HUES64 (cell line): ENCODE data around the gene RAB26.
A peak's percentile ranks its signal among the peaks of the same experiment; 100 is the strongest.
"Not testable (repeated sequence)": the region's sequence is repeated elsewhere in the genome, so short reads cannot be mapped to it uniquely, and the experiment has no call there.

Experiments used
- H3K27ac ChIP-seq: 2 replicates; pipeline ENCODE4 v1.7.0; 2013; ENCODE audit warnings: low read depth, low read length, inconsistent platforms
- H3K27me3 ChIP-seq: 2 replicates; pipeline ENCODE4 v1.6.1; 2013; ENCODE audit warnings: mild to moderate bottlenecking, low read length; ENCODE audit not compliant: insufficient read depth
- H3K36me3 ChIP-seq: 2 replicates; pipeline ENCODE4 v1.6.1; 2013; ENCODE audit warnings: mild to moderate bottlenecking, low read length; ENCODE audit not compliant: insufficient read depth
- H3K4me1 ChIP-seq: 2 replicates; pipeline ENCODE4 v1.6.1; 2013; ENCODE audit warnings: mild to moderate bottlenecking, low read length, moderate library complexity; ENCODE audit not compliant: insufficient read depth
- H3K4me3 ChIP-seq: 2 replicates; pipeline ENCODE4 v1.5.1; 2013; ENCODE audit warnings: mild to moderate bottlenecking, low read length, moderate library complexity
- H3K9ac ChIP-seq: 2 replicates; pipeline ENCODE4 v1.6.1; 2013; ENCODE audit warnings: mild to moderate bottlenecking, low read depth, low read length
- H3K9me3 ChIP-seq: 2 replicates; pipeline ENCODE4 v1.6.1; 2013; ENCODE audit warnings: low read depth, low read length; ENCODE audit not compliant: insufficient read depth
- WGBS: fragments of 150-250, 120-280 bp; methylation state at CpG from one replicate; pipeline ENCODE4 v1.1.7; 2013; ENCODE audit warnings: missing lambda C conversion rate; 5-methylcytosine and 5-hydroxymethylcytosine counted together

Gene RAB26

DNA sequence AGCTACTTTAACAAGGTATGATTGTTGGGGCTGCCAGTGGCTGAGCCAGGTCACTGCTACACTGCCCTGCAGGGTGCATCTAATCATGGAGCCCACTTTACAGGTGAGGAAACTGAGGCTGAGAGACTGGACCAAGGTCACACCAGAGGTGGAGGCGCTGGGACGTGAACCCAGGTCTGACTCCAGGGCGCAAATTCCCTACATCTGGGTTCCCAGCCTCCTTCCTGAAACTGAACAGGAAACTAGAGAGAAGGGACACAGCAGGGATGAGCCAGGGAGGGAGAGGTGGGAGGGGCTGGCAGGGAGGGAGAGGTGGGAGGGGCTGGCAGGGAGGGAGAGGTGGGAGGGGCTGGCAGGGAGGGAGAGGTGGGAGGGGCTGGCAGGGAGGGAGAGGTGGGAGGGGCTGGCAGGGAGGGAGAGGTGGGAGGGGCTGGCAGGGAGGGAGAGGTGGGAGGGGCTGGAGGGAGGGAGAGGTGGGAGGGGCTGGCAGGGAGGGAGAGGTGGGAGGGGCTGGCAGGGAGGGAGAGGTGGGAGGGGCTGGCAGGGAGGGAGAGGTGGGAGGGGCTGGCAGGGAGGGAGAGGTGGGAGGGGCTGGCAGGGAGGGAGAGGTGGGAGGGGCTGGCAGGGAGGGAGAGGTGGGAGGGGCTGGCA lies 20.7 kb upstream of the RAB26 start:
- H3K4me1 ChIP-seq, H3K9me3 ChIP-seq, H3K27ac ChIP-seq, H3K27me3 ChIP-seq, H3K4me3 ChIP-seq, H3K9ac ChIP-seq, H3K36me3 ChIP-seq: not testable (repeated sequence)
- WGBS: 11% methylated on average over 3 of the region's 3 CpGs

DNA sequence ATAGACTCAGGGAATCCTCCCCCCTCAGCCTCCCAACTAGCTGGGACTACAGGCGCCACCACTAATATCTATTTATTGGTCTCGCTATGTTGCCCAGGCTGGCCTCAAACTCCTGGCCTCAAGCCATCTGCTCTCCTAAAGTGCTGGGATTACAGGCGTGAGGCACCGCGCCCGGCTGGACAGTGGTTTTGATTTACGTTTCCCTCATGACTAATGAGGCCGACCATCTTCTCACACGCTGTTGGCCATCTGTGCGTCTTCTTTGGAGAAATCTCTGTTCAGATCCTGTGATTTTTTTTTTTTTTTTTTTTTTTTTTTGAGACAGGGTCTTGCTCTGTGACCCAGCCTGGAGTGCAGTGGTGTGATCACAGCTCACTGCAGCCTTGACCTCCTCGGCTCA lies 19.2 kb upstream of the RAB26 start:
- H3K36me3 ChIP-seq, H3K27me3 ChIP-seq, H3K9ac ChIP-seq, H3K9me3 ChIP-seq, H3K4me3 ChIP-seq, H3K27ac ChIP-seq, H3K4me1 ChIP-seq: not testable (repeated sequence)
- WGBS: 95% methylated on average over 8 of the region's 11 CpGs

DNA sequence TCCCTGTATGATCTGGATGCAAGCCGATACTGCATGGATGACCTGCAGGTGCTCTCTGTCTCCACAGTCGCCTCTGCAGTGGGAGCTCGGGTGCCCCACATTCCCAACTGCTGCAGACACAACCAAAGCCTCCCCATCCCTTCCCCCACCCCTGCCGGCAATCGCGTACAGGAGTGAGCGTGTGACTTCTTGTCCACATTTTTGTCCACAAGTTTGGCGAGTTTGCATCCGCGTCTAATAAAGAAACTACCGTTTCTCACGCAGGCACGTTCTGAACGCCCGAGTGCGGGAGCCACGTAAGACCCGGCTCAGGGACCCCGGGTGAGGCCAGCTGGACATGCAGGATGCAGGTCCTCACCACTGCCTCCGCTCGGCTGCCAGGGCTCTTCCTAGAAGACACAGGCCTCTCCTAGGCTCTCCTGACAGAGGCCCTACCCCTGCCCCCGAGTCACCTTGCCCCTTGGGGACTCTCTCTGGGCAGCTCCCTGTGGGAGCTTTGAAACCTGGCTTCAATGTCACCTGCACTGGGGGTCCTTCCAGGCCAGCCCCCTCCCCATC lies 18.5 kb upstream of the RAB26 start:
- not testable (repeated sequence) for H3K9ac ChIP-seq, H3K27ac ChIP-seq, H3K4me1 ChIP-seq, H3K27me3 ChIP-seq, H3K9me3 ChIP-seq, H3K4me3 ChIP-seq, H3K36me3 ChIP-seq
- 90% methylated on average over 22 of the region's 22 CpGs for WGBS

DNA sequence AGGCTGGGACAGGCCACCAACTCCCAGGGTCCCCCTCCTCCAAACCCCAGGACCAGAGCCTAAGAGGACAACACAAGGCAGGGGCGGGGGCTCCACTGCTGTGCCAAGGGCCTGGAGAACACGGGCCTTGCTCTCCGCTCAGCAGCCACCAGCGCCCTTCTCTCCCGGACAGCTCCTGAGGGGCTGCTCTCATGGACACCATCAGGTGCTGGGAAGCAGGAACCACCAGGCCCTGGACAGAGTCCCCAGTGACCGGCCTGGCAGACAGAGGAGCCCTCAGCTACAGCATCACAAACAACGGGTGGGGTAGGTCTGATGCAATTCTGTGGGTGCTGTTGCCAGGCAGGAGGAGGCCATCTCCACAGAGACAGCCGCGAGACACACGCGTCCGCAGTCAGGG lies 14.6 kb upstream of the RAB26 start:
- not testable (repeated sequence) for H3K27me3 ChIP-seq, H3K4me3 ChIP-seq, H3K27ac ChIP-seq, H3K4me1 ChIP-seq, H3K9ac ChIP-seq, H3K36me3 ChIP-seq, H3K9me3 ChIP-seq
- WGBS: 91% methylated on average over 5 of the region's 12 CpGs

DNA sequence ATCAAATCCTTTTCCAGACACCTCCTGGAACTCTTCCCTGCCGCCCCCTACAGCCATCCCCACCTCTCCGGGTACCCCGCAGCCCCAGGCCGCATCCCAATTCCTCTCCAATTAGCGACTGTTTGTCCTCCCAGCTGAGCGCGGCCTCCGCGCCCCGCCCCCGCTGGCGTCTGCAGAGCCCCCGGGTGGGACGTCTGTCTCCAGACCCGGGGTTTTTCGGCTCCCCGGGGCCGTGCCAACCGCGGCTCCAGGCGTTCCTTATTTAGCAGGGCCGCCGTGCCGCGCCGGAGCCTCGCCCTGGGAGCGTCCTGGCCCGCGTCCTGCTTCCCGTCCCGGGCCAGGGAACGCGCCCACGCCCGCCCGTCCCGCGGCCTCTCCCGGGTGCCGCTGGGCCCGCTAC lies 13.4 kb upstream of the RAB26 start:
- under 1% methylated on average over 26 of the region's 42 CpGs for WGBS
- not testable (repeated sequence) for H3K27me3 ChIP-seq, H3K4me1 ChIP-seq, H3K9me3 ChIP-seq, H3K27ac ChIP-seq, H3K36me3 ChIP-seq, H3K9ac ChIP-seq
- H3K4me3 ChIP-seq: peak overlapping the region; percentile 50

DNA sequence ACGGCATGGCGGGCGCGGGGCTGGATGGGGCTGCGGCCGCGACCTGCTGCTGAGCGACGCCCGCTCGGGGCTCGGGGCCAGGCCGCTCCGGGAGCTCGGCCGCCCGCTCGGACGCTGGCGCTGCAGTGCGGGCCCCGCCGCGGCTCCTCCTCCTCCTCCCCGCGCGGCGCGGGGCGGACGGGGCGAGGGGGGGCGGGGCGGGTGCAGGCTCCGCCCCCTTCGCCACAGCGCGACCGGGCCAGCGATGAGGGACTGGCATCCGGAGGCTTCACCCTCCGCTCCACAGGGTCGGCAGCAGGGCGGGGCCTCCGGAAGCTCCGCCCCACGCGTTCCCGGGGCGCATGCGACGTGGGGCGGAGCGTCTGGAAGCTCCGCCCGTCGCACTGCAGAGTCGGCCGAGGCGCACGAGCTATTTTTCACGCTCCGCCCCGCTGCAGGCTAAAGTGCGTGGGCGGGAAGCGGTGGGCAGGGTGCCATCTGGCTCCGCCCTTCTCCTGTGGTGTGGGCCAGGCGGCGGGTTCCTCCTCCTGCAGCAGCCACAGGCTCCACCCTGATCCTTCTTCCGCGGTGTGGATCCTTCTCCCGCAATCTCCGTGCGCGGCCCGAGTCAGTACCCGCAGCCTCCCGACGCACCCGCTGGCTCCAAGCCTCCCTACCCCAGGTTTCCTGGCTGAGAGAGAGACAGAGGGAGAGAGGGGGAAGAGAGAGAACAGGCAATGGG lies 12.5 kb upstream of the RAB26 start, which contains the start of gene PKD1:
Gene PKD1 (minus strand): TSS at position 129 of the 721 bp plus-strand sequence. CDS start 209 bp downstream, outside the sequence.
- not testable (repeated sequence) for H3K9me3 ChIP-seq, H3K4me1 ChIP-seq, H3K27ac ChIP-seq, H3K36me3 ChIP-seq, H3K27me3 ChIP-seq
- peak within 1 kb of the TSS; percentile 60 for H3K9ac ChIP-seq
- peak within 1 kb of the TSS; percentile 50 for H3K4me3 ChIP-seq
- under 1% methylated on average over 45 of the region's 81 CpGs for WGBS

DNA sequence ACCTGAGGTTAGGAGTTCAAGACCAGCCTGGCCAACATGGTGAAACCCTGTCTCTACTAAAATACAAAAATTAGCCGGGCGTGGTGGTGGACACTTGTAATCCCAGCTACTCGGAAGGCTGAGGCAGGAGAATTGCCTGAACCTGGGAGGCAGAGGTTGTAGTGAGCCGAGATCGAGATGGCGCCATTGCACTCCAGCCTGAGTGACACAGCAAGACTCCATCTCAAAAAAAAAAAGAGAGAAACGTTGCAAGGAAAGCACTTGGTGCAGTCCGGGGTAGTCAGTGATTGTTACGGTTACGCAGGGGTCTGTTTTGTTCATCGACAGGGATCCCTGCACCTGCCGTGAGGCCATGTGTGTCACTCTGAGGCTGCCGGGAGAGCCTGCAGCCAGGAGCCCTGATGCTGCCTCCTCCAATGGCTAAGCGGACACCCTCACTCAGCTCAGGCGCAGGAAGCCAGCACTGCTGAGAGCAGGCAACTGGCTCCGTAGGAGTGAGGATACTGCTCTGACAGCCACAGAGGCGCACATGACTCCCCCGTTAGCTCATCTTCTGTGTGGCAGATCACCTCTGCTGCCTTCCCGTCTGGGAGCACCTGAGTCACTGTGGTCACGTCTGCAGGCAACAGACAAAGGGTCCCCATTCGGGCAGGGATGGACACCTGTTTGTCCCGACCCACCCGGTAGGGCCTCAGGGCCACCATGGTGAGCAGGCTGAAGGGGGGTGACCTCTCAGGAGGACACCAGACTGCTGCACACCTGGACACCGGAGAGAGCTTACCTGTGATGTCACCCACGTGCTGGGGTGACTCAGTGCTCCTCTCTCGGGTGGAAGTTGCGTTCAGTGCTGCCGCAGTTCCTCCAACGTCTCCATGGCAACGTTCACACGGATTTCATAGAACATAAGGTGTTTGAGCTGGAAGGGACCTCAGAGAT lies 5.2 kb upstream of the RAB26 start:
- Histone ChIP-seq H3K4me1 (no peaks in the 10 kb centered on the region), H3K36me3 (no peaks in the 10 kb centered on the region), H3K4me3 (no peak overlapping the region), H3K27me3 (no peaks in the 10 kb centered on the region), H3K9ac (no peak overlapping the region), H3K9me3 (no peaks in the 10 kb centered on the region), H3K27ac (no peak overlapping the region)
- 85% methylated on average over 31 of the region's 31 CpGs for WGBS

DNA sequence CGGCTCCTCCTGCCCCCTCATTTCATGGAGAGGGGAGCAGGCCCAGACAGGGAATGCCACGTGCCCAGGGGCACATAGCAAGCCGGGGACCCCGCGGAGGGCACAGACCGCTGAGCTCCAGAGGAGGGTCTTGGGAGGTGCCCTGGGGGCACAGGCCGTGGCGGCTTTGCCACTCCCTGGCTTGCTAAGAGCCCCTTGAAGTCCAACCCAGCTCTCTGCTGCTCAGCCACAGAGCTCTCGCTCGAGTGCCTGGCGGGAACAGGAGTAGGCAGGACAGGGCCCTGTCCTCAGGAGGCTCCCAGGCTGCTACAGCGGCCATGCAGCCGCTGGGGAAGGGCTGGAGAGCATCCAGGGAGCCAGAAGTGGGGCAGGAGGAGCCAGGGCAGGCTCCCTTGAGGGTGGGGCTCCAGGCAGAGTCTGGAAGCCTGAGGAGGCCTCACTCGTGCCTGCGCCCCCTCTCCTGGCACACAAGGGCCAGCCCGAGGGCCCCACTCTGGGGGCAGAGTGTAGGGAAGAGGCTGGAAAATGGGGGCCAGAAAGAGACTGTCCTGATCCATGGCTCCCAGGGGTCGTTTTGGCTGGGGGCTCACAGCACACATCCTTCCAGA lies 4.4 kb upstream of the RAB26 start:
- no peaks in the 10 kb centered on the region for H3K9me3 ChIP-seq
- H3K4me1 ChIP-seq: no peaks in the 10 kb centered on the region
- no peak overlapping the region for H3K4me3 ChIP-seq
- WGBS: 89% methylated on average over 17 of the region's 17 CpGs
- H3K27me3 ChIP-seq: no peaks in the 10 kb centered on the region; the same call in 1 of the 2 replicates
- H3K9ac ChIP-seq: no peak overlapping the region
- H3K36me3 ChIP-seq: no peaks in the 10 kb centered on the region
- no peak overlapping the region for H3K27ac ChIP-seq

DNA sequence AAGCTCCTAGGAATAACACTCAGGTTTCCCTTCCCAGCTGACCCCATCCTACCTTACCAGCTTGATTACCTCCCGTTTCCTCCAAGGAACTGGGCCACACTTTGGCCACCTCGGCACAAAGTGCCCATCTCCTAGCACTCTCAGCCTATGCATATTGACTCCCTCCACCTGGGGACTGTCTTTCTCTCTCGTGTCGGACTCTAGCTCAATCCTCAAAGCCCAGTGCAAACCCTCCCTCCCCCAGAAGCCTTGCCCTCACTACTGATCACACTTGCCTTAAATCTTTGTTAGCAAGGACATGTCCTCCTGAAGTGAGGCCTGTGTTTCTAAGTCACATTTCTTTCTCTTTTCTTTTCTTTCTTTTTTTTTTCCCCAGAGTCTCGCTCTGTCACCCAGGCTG lies 2.6 kb upstream of the RAB26 start:
- Histone ChIP-seq H3K27me3 (no peaks in the 10 kb centered on the region; the same call in 1 of the 2 replicates), H3K9ac (no peak overlapping the region), H3K4me3 (no peak overlapping the region), H3K9me3 (no peaks in the 10 kb centered on the region), H3K36me3 (no peaks in the 10 kb centered on the region), H3K4me1 (peaks cover 10% of the 10 kb centered on the region), H3K27ac (no peak overlapping the region)
- 67% methylated on average over 5 of the region's 5 CpGs for WGBS

DNA sequence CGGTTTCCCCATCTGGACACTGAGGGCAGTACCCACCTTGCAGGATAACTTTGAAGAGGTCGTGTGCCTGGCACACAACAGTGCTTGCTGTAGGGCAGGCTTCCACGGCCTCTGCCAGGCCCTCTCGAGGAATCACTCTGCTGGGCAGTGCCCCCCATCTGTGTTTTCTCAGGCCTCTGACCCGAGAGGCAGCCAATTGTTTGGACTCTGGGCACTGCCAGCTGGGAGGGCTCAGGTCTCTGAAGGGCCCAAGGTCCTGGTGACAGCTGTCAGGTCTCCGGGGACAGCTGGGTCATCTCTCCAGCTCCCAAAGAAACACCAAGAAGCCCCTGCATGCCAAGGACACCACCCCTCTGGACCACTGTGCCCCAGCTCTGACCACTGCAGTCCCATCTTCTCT lies 1.0 kb upstream of the RAB26 start:
- Histone ChIP-seq H3K36me3 (peaks cover 9% of the 10 kb centered on the region), H3K4me1 (peaks cover 11% of the 10 kb centered on the region), H3K27ac (no peak overlapping the region), H3K9ac (no peak overlapping the region), H3K4me3 (no peak overlapping the region), H3K27me3 (no peaks in the 10 kb centered on the region; the same call in 1 of the 2 replicates), H3K9me3 (no peaks in the 10 kb centered on the region)
- WGBS: 84% methylated on average over 6 of the region's 6 CpGs
